Activated naive CD8-positive, alpha-beta T cell (primary cell): ENCODE data around the gene SLC9A1.

Source experiments
- H3K27ac Mint-ChIP-seq: one replicate; pipeline ENCODE4 v1.8.0; 2021; ENCODE audit warnings: mixed read lengths
- H3K27me3 Mint-ChIP-seq: one replicate; pipeline ENCODE4 v1.8.0; 2021; ENCODE audit warnings: mixed read lengths
- H3K36me3 Mint-ChIP-seq: one replicate; pipeline ENCODE4 v1.8.0; 2021; ENCODE audit warnings: mixed read lengths
- H3K4me1 Mint-ChIP-seq: one replicate; pipeline ENCODE4 v1.8.0; 2021; ENCODE audit warnings: low read depth, mixed read lengths
- H3K4me3 Mint-ChIP-seq: one replicate; pipeline ENCODE4 v1.8.0; 2021; ENCODE audit warnings: mild to moderate bottlenecking, mixed read lengths
- H3K9me3 Mint-ChIP-seq: one replicate; pipeline ENCODE4 v1.8.0; 2021; ENCODE audit warnings: low read depth, mixed read lengths

SLC9A1 gene

DNA sequence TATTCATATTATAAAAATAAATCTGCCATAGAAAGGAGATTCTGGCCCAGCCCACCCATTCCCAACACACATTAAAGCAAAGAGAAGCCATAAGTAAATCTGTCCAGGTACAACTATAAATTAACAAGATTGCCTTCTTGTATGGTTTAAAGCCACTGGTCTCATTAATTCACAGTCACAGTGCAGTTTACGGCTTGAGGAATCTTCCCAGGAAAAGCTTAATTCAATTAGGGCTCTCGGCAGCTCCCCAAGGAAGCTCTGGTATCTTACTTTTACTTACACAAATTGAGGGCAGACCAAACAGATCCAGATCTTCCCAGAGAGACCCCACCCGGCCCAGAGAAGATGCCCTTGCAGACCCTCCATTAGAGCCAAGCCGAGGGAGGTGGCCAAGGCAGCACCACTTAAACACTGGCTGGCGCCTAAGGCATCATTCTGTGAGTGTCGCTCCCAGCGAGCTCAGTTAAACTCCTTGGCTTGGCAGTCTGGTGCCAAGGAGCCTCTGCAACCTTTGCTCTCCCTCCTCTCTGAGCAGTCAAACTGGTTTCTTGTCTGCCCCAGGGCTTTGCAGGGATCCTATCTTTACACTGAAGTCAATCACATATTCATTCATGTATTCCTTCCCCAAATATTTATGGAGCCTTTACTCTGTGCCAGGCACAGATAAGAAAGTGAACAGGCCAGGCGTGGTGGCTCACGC lies 10.7 kb downstream of the SLC9A1 start:
- H3K36me3 Mint-ChIP-seq, result no peaks in the 10 kb centered on the region
- H3K4me1 Mint-ChIP-seq, result peaks cover 57% of the 10 kb centered on the region
- H3K27me3 Mint-ChIP-seq, result no peaks in the 10 kb centered on the region
- H3K4me3 Mint-ChIP-seq, result no peak overlapping the region
- no peaks in the 10 kb centered on the region for H3K9me3 Mint-ChIP-seq
- H3K27ac Mint-ChIP-seq, result no peak overlapping the region

DNA sequence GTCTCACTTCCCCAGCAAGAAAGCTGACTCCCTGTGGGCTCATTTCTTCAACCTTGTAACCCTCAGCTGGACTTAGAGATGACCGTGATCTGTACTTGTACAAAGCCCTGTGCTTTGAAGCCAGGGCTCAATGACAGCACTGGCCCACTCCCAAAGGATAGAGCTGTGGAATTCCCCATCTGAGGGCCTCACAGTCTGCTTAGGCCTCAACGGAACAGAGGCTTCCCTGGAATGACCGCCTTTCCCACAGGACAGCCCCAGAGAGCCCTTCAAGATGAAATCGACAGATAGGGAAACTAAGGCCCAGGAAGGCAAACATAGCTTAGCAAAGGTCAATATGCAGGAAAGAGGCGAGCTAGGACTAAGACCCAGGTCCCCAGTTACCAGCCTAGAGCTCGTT lies 11.5 kb downstream of the SLC9A1 start:
- no peaks in the 10 kb centered on the region for H3K9me3 Mint-ChIP-seq
- H3K4me3 Mint-ChIP-seq, result no peak overlapping the region
- no peaks in the 10 kb centered on the region for H3K36me3 Mint-ChIP-seq
- H3K27me3 Mint-ChIP-seq, result no peaks in the 10 kb centered on the region
- H3K4me1 Mint-ChIP-seq, result peaks cover 55% of the 10 kb centered on the region
- peak overlapping the region; percentile 73 for H3K27ac Mint-ChIP-seq

DNA sequence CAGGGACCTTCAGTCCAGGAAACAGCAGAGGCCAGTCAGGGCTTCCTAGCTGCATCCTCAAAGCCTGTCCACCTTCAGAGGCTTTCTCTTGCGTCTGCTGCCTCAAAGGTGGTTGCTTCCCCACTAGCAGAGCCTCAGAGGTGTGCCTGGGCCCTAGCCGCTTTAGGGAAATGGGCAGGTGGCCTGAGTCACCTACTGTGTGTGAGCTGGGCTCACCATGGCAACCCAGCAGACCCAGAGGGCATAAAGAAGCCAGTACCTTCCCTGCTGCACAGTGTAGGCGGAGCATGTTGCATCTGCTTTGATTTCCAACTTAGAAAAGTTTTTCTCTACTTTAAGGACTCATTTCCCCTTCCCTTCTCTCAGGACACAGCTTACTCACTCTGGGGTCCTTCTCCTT lies 12.5 kb downstream of the SLC9A1 start:
- Mint-ChIP-seq H3K9me3 (no peaks in the 10 kb centered on the region), H3K27ac (peak overlapping the region; percentile 73), H3K4me1 (peaks cover 59% of the 10 kb centered on the region), H3K27me3 (no peaks in the 10 kb centered on the region), H3K36me3 (no peaks in the 10 kb centered on the region), H3K4me3 (no peak overlapping the region)

DNA sequence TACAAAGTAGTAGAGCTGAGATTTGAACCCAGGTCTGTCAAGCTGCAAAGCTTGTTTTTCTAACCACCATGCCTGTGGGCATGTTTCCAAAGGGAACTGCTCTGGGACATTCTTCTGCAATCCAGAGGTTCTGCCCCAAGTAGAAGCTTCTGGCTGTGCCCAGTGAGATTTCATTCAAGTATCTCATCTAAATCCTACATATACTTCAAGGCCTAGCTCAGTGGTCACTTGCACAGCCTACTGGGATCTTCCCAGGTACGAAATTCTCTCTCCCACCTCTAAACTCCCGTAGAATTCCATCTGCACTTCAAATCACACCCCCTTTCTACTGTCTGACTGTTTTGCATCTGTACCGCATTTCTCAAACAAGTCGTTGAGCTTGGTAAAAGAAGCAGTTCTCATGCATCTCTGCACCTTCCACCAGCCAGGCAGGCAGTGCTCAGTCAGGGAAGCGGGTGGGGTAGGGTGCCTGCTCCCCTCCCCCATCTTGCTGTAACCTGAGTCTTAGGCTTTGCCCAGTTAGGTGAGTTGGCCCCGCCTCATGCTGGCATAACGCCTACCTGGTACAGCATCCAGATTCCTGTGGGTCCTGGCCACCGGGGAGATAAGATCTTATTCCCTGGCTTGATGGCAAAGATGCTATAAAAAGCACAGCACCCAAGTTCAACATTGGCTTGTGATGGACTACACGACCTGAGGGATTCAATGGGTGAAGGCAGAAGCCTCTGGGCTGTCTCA lies 13.5 kb downstream of the SLC9A1 start:
- Mint-ChIP-seq H3K4me3 (peak overlapping the region; percentile 6), H3K27ac (peak overlapping the region; percentile 16), H3K4me1 (peaks cover 70% of the 10 kb centered on the region), H3K9me3 (no peaks in the 10 kb centered on the region), H3K36me3 (no peaks in the 10 kb centered on the region), H3K27me3 (no peaks in the 10 kb centered on the region)

DNA sequence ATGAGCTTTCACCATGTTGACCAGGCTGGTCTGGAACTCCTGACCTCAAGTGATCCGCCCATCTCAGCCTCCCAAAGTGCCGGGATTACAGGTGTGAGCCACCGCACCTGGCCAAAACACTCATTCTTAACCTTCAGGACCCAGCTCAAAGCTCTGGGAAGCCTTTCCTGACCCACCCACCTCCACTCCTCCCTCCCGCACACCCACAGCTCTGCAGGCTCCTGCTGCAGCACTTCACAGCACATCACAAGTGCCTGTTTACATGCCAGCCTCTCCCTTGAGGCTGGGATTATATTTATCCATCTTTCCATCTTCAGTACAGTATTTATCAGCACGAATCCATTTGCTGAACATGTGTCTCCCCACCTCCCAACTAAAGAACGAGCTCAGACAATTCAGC lies 14.9 kb downstream of the SLC9A1 start:
- H3K27ac Mint-ChIP-seq, result peak overlapping the region; percentile 19
- H3K36me3 Mint-ChIP-seq, result peaks cover 3% of the 10 kb centered on the region
- H3K4me1 Mint-ChIP-seq, result peaks cover 78% of the 10 kb centered on the region
- no peaks in the 10 kb centered on the region for H3K9me3 Mint-ChIP-seq
- no peak overlapping the region for H3K4me3 Mint-ChIP-seq
- H3K27me3 Mint-ChIP-seq, result no peaks in the 10 kb centered on the region

DNA sequence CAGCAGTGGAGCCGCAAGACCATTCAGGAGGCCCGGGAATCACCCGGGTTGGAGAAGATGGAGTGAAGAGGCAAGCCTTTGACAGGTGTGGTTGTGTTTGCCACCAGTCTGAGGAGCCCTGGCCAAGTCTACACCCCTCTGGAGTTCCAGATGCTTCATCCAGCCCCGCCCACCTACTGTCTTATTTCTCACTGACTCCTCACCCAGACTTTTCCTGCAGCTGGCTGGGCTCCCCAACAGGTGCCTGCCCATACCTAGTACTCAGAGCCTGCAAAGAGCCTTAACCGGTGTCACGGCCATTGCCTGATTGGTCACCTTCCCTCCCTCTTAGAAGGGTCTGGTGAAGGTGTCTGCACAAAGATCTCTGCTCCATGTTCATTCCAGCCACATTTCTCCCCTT lies 16.0 kb downstream of the SLC9A1 start:
- Mint-ChIP-seq H3K27ac (no peak overlapping the region), H3K9me3 (no peaks in the 10 kb centered on the region), H3K4me3 (no peak overlapping the region), H3K27me3 (no peaks in the 10 kb centered on the region), H3K4me1 (peaks cover 74% of the 10 kb centered on the region), H3K36me3 (peaks cover 3% of the 10 kb centered on the region)

DNA sequence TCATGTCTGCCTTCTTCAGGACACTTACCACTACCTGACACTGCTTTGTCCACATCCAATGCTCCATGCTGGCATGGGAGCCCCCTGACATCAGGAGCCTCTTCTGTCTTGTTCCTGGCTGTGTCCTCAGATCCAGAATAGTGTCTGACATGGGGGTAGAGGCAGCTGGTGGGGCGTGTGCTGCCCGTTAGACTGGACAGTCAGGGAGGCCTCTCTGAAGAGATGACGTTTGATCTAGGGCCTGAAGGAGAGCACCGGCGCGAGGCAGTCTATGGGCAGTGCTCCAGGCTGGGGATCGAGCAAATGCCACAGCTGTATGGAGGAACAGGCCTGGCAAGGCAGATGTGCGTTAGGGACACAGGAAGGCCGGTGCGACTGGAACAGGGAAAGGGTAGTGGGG lies 16.6 kb downstream of the SLC9A1 start:
- peaks cover 69% of the 10 kb centered on the region for H3K4me1 Mint-ChIP-seq
- no peak overlapping the region for H3K4me3 Mint-ChIP-seq

DNA sequence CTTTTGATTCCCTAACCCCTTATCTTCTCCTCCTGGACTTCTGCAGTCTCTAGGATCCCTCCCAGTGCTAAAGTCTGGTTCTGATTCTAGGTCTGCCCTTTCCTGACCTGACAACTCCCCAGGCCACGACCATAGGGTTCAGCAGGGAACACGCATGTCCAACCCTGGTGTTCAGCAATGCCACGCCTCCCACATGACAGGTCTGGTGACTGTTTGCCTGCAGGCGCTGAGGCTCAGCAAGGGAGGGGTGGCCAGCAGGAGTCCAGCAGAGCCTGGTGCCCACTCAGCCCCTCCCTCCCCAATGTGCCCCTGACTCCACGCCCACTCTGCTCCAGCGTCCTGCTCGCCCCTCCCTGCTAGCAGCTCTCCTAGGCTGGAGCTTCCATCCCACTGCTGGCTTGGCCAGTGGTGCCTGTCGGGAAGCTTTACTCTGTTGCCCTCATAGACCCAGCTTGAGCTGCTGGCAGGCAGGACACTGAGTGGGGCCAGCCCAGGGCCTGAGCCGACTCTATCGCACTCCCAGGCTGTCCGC lies 17.3 kb downstream of the SLC9A1 start:
- H3K4me1 Mint-ChIP-seq, result peaks cover 62% of the 10 kb centered on the region
- H3K4me3 Mint-ChIP-seq, result peak overlapping the region; percentile 87
- H3K9me3 Mint-ChIP-seq, result no peaks in the 10 kb centered on the region
- peak overlapping the region; percentile 100 for H3K27ac Mint-ChIP-seq
- no peaks in the 10 kb centered on the region for H3K27me3 Mint-ChIP-seq
- H3K36me3 Mint-ChIP-seq, result peaks cover 3% of the 10 kb centered on the region

More for the DNA sequence above, 16.6 kb downstream of the SLC9A1 start:
- Mint-ChIP-seq H3K9me3 (no peaks in the 10 kb centered on the region), H3K36me3 (peaks cover 3% of the 10 kb centered on the region), H3K27ac (peak overlapping the region; percentile 100), H3K27me3 (no peaks in the 10 kb centered on the region)

DNA sequence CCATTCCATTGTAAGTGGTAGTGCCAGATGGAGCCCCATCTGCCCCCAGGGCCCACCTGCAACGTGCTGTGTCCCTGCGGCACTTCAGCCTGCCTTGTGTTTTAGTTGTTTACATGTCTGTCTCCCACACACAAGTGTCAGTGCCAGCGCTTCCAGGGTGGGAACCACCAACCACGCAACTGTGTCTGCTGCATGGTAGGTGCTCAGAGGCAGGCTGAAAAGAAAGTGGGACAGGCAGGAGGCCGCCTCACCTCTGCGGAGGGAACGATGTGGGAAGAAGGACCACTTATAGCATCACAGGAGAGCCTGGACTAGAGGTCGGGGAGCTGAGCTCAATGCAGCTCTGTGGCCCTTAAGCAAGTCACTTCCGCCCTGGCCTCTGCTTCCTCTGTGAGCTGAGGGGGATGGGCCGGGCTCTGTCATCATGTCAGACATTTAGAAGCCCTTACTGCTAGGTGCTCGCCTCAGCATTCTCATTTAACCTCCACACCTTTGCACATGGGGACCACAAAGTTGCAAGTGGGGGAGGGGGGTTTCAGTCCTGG lies 17.9 kb downstream of the SLC9A1 start:
- no peaks in the 10 kb centered on the region for H3K9me3 Mint-ChIP-seq

DNA sequence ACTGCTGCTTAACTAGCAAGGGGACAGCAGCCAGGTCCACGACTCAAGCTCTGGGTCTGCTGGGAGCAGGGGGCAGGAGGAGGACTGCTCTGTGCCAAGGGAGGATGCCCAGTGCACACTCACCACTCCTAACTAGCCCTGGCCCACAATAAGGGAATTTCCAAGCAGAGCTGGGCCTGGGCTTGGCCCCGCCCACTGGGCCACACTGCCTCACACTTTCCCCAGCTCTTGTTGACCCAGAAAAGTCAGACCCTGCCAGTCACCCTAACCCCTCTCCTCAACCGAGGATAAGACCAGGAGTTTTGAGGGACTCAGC lies 18.7 kb downstream of the SLC9A1 start:
- peak overlapping the region; percentile 100 for H3K27ac Mint-ChIP-seq
- no peaks in the 10 kb centered on the region for H3K27me3 Mint-ChIP-seq
- peaks cover 48% of the 10 kb centered on the region for H3K4me1 Mint-ChIP-seq
- peaks cover 3% of the 10 kb centered on the region for H3K36me3 Mint-ChIP-seq
- peak overlapping the region; percentile 87 for H3K4me3 Mint-ChIP-seq
- no peaks in the 10 kb centered on the region for H3K9me3 Mint-ChIP-seq

More for the DNA sequence above, 17.9 kb downstream of the SLC9A1 start:
- H3K27me3 Mint-ChIP-seq, result no peaks in the 10 kb centered on the region
- peaks cover 3% of the 10 kb centered on the region for H3K36me3 Mint-ChIP-seq
- peak overlapping the region; percentile 100 for H3K27ac Mint-ChIP-seq
- H3K4me1 Mint-ChIP-seq, result peaks cover 57% of the 10 kb centered on the region
- peak overlapping the region; percentile 87 for H3K4me3 Mint-ChIP-seq

DNA sequence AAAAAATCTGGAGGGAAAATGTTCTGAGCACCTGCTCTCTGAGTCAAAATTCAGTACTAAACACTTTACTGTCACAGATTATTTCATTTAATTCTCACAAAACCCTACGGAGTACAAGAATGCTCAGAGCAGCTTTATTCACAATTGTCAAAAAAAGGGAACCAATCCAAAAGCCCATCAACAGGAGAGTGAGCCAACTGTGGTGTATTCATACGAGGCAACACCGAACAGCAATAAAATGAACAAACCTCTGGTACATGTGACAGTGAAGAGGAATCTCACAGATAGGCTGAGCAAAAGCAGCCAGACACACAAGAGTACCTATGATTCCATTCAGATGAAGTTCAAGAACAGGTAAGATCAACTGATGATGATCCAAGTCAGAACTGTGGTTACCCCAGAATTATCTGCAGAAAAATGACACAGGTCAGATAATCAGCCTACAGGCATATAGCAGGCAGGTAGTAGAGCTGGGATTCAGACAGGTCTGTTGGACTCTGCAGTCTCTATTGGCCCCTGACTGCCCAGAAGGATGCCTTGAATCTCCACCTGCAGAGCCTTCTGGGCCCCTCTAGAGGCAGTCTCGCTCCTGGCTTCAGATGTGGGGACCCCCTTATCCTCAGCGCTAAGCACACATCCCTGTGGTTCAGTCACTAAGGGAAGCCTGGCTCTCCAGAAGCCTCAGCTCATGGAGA lies 19.2 kb downstream of the SLC9A1 start:
- Mint-ChIP-seq H3K9me3 (no peaks in the 10 kb centered on the region), H3K4me3 (peak overlapping the region; percentile 21), H3K27me3 (no peaks in the 10 kb centered on the region), H3K27ac (peak overlapping the region; percentile 100), H3K36me3 (peaks cover 3% of the 10 kb centered on the region), H3K4me1 (peaks cover 48% of the 10 kb centered on the region)

DNA sequence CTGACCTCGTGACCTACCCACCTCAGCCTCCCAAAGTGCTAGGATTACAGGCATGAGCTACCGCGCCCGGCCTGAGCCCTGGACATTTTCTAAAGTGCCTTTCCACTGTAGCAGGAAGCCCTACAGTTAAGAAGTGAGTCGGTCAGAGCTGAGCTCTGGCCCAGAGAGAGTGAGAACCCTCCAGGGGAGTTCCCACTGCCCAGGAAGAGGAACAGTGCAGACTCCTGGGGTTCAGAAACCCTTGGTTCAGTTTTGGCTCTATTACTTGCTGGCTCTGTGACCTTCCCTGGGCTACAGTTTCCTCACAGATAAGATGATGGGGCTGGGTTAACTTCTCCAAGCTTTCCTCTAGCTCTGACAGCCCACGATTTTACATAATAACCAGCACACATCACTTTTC lies 20.9 kb downstream of the SLC9A1 start:
- H3K4me3 Mint-ChIP-seq, result no peak overlapping the region
- no peak overlapping the region for H3K27ac Mint-ChIP-seq
- H3K9me3 Mint-ChIP-seq, result no peaks in the 10 kb centered on the region
- no peaks in the 10 kb centered on the region for H3K27me3 Mint-ChIP-seq
- H3K4me1 Mint-ChIP-seq, result peaks cover 33% of the 10 kb centered on the region
- peaks cover 3% of the 10 kb centered on the region for H3K36me3 Mint-ChIP-seq

DNA sequence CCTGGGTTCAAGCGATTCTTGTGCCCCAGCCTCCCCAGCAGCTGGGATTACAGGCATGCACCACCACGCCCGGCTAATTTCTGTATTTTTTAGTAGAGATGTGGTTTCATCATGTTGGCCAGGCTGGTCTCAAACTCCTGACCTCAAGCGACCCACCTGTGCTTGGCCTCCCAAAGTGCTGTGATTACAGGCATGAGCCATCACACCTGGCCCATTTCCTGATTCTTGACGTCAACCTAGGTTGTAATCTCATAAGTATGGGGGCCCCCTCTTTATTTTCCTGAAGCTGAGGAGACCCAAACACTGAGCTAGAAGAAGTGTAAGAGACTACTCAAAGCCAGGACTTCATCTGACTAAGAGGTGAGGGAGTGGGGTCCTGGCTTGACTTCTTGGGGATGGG lies 21.8 kb downstream of the SLC9A1 start:
- Mint-ChIP-seq H3K4me3 (no peak overlapping the region), H3K36me3 (peaks cover 3% of the 10 kb centered on the region), H3K27ac (no peak overlapping the region), H3K27me3 (no peaks in the 10 kb centered on the region), H3K9me3 (no peaks in the 10 kb centered on the region), H3K4me1 (peaks cover 27% of the 10 kb centered on the region)

DNA sequence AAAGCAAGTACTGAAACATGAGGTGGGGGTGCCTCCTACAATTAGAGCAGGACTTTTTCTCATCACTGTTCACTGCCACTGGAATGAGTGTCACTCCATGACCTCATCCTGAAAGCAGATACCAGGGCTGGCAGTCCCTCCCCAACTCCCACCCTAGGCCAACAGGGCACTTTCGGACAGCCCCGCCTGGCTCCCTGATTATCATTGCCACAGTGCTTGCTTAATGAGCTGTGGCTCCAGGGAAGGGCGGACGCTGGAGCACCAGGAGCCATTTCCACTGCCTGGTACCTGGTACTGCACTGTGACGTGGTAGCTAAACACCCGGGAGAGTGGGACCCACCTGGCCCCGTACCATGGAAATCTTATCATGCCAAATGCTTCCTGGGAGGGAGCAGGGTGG lies 22.3 kb downstream of the SLC9A1 start:
- Mint-ChIP-seq H3K4me3 (no peak overlapping the region), H3K36me3 (peaks cover 5% of the 10 kb centered on the region), H3K27me3 (no peaks in the 10 kb centered on the region), H3K4me1 (peaks cover 22% of the 10 kb centered on the region), H3K27ac (no peak overlapping the region), H3K9me3 (no peaks in the 10 kb centered on the region)

DNA sequence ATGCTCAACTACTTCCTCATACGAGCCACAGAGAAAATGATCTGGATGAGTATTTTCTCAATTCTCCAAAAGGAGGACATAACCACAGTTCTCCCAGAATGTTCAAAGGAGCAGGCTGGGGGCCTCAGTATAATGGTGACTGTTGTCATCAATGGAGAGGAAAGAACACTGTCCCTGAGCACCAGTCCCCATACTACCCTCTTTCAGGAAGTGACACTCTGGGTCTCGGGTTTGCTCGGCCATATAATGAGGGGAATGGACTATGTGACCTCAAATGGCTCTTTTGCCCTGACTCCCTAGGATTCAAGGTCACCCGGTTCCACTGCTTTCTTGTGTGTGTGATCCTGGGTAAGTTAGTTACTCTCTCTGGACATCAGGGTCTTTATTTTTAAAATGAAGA lies 22.8 kb downstream of the SLC9A1 start:
- no peak overlapping the region for H3K27ac Mint-ChIP-seq
- H3K4me3 Mint-ChIP-seq, result no peak overlapping the region
- no peaks in the 10 kb centered on the region for H3K27me3 Mint-ChIP-seq
- H3K9me3 Mint-ChIP-seq, result no peaks in the 10 kb centered on the region
- peaks cover 17% of the 10 kb centered on the region for H3K4me1 Mint-ChIP-seq
- H3K36me3 Mint-ChIP-seq, result peaks cover 5% of the 10 kb centered on the region
